ENCODE measurements around the gene L3MBTL3.

DNA sequence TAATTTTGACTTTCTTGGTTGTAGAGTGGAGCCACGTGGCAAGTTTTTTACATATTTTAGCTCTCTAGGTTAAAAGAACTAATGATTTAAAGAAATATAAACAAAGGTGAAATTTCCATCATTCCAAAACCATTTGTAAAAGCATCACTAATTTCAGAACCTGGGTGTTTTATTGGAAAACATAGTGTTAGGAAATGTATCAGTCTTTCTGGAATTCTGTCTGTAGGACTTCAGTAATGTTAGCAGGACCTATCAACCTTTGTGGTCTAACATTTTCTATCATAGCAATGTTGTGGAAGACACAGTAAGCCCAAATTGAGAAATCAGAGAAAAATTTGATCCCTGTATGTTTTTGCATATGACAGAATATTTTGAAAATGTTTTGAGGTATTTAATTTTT lies 28.3 kb downstream of the L3MBTL3 start:
- TF ChIP-seq, protein P1, sequence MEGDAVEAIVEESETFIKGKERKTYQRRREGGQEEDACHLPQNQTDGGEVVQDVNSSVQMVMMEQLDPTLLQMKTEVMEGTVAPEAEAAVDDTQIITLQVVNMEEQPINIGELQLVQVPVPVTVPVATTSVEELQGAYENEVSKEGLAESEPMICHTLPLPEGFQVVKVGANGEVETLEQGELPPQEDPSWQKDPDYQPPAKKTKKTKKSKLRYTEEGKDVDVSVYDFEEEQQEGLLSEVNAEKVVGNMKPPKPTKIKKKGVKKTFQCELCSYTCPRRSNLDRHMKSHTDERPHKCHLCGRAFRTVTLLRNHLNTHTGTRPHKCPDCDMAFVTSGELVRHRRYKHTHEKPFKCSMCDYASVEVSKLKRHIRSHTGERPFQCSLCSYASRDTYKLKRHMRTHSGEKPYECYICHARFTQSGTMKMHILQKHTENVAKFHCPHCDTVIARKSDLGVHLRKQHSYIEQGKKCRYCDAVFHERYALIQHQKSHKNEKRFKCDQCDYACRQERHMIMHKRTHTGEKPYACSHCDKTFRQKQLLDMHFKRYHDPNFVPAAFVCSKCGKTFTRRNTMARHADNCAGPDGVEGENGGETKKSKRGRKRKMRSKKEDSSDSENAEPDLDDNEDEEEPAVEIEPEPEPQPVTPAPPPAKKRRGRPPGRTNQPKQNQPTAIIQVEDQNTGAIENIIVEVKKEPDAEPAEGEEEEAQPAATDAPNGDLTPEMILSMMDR (IDR thresholded peaks at IDR 0.05), result no peak
- TF ChIP-seq POLR2AphosphoS5 (IDR thresholded peaks at IDR 0.05; ENCODE audit: insufficient read depth in 1 of 2, low read depth in 1 of 2), result no peak
